Fibroblast of lung (primary cell): ENCODE results near the gene ROBO1.

Experiments
- CTCF ChIP-seq, 2 donors: IDR thresholded peaks in 1 of 2; conservative IDR thresholded peaks in 1 of 2; 1 replicate in 1 of 2; 2 replicates in 1 of 2; pipeline ENCODE4 v1.5.1; 2011 to 2012; ENCODE audit warnings: low read length in 2 of 2, control low read depth in 1 of 2, inconsistent platforms in 1 of 2, low read depth in 1 of 2, mild to moderate bottlenecking in 1 of 2
- EZH2 ChIP-seq: IDR thresholded peaks from 2 replicates; pipeline ENCODE4 v1.5.1; 2012; ENCODE audit warnings: low read length, control low read depth, mild to moderate bottlenecking; ENCODE audit errors: missing control alignments

GRCh38 chr3:78708565-78709073, 1059.2 kb downstream of the ROBO1 start:
- TF ChIP-seq CTCF (conservative IDR thresholded peaks at IDR 0.05 in 1 of 2, IDR thresholded peaks at IDR 0.05 in 1 of 2; ENCODE audit: low read depth in 1 of 2, low read length in 2 of 2) (no peak), EZH2 (no peak)
